Adrenal gland (tissue), 5 donors: ENCODE data around the gene FMNL3.

Experiments
- CTCF ChIP-seq, 6 experiments: fragments of 450-650 bp in 4 of 6; fragments of 200-600 bp in 2 of 6; sonication (generic) in 1 of 6; IDR thresholded peaks; 1 replicate in 5 of 6; 2 replicates in 1 of 6; pipeline versions ENCODE4 v1.5.1 to v1.8.0; 2016 to 2021; ENCODE audit warnings: antibody characterized with exemption in 6 of 6, mild to moderate bottlenecking in 2 of 6, moderate library complexity in 1 of 6
- POLR2A ChIP-seq, 2 donors: fragments of 450-650 bp; IDR thresholded peaks; one replicate each; pipeline ENCODE4 v1.6.1; 2017; ENCODE audit warnings: antibody characterized with exemption in 2 of 2, mild to moderate bottlenecking in 2 of 2, moderate library complexity in 1 of 2
- donor health status: DM: no; HTN: no; CAD: no.

GRCh38 chr12:49587174-49587908 is 119.9 kb downstream of the FMNL3 start:
- TF ChIP-seq CTCF (IDR thresholded peaks at IDR 0.05): no peak
- no peak for TF ChIP-seq POLR2A (IDR thresholded peaks at IDR 0.05)
